ENCODE measurements around the gene CTAGE15. TPM values are rescaled to one million over a fixed set of nuclear protein-coding genes. Genes with fewer than 3 reads are reported as not detected.
"Not testable (repeated sequence)": the region's sequence is repeated elsewhere in the genome, so short reads cannot be mapped to it uniquely, and the experiment has no call there.

CTAGE15 gene
- total RNA-seq, 1 experiment from 2014 or later, result not detected

DNA sequence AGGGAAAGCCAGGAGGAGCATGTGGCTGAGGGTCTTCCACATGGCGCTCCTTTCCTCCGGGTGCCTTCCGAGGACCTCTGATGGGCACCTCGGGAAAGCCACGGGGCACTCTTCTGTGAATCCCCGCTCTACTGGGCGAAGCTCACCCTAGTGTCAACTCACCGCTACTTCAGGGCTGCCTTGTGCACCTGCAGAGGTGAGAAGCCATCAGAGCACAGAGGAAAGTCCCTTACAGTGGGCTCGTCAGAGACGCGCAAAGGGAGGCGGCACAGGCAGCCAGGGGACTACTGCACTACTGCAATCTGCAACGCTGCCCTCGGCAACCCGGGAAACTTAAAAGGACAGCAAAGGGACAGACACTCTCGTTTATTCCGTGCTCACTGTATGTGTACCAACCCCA is 50.5 kb downstream of the CTAGE15 start:
- not testable (repeated sequence) for DNase-seq (ENCODE audit: extremely low read depth, low read depth)

Small RNA genes within 50 kb of the gene (small RNA-seq; reads per million reads assigned to genes)
- gene AC073264.2 (0 reads per million in 2 experiments), gene RNU6-162P (0 reads per million in 2 experiments)

Other genes with a start within 250 kb of the CTAGE15 start
- gene FAM131B, start 209.1 kb upstream of the CTAGE15 start, total RNA-seq (2014; rRNA removed; shearing (Covaris generic)), result 0.06 and 0.10 TPM in 2 replicates
- gene ZYX, start 190.5 kb upstream of the CTAGE15 start, total RNA-seq (2014; rRNA removed; shearing (Covaris generic)), result 45.7 and 57.4 TPM in 2 replicates
- not detected in 2 replicates for gene EPHA1, start 162.9 kb upstream of the CTAGE15 start, total RNA-seq (2014; rRNA removed; shearing (Covaris generic))
- not detected in 2 replicates for gene TAS2R60, start 128.3 kb upstream of the CTAGE15 start, total RNA-seq (2014; rRNA removed; shearing (Covaris generic))
- not detected in 2 replicates for gene TAS2R41, start 93.9 kb upstream of the CTAGE15 start, total RNA-seq (2014; rRNA removed; shearing (Covaris generic))
- 23.0 and 28.9 TPM in 2 replicates for gene TCAF2, start 49.2 kb downstream of the CTAGE15 start, total RNA-seq (2014; rRNA removed; shearing (Covaris generic))
- 0.64 and 0.95 TPM in 2 replicates for gene CTAGE6, start 185.9 kb downstream of the CTAGE15 start, total RNA-seq (2014; rRNA removed; shearing (Covaris generic))